ENCODE results near the gene CLTCL1.
A peak's percentile ranks its signal among the peaks of the same experiment; 100 is the strongest.

Gene CLTCL1

DNA sequence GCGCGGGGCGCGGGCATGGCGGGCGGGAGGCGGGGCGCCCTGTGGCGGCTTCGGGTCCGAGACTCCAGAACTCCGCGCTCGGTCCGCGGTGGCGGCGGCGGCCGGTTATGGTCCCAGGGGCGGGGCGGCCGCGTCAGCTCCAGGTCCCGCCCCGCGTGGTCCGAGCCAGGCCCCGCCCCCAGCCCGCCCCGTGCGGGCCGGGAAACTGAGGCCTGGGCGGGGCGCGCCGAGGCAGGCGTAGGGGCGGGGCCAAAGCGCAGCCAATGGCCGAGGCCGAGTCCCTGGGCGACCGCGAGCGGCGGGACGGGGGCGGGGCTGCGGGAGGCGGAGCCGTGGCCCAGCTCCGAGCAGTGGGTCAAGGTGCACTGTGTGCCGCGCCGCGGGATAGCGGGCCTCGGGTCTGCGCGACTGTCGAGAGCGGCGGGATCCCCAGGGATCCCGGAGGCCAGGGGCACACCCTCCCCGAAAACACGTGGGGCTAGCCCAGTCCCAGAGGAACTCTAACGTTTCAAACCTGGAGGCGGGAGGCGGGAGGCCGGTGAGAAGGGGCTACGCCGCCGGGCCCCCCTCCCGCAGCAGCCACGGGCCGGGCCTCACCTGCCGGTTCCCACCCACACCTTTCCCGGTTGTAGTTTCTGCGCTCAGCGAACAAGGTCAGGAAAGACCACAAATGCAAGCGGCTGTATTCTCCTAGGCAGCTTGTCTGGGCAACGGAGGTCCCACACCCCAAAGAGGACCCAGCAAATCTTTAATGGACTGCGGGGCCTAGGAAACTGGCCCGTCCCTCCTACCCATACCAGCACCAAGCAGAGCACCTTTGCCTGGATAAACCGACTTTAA, 112.6 kb downstream of the CLTCL1 start, which contains the start of gene SLC25A1:
Gene SLC25A1, minus strand, starts transcription at position 80 of the 840 bp plus-strand sequence. Its CDS starts 63 bp downstream, at position 17.
- no peaks in the 10 kb centered on the region for H3K9me3 ChIP-seq (ENCODE audit: control insufficient read depth in 5 of 5, low read length in 5 of 5)
- peak within 1 kb of the TSS; percentile 63 to 75 (median 69) for H3K4me3 ChIP-seq (ENCODE audit: low read depth in 1 of 5, low read length in 5 of 5)
- peak within 1 kb of the TSS in 4 of 5 donors; percentile 72 to 85 (median 78) for H3K9ac ChIP-seq (ENCODE audit: low read length in 5 of 5)
- H3K4me1 ChIP-seq (ENCODE audit: control insufficient read depth in 5 of 5, insufficient read depth in 5 of 5, low read length in 5 of 5) = peaks cover 9 to 54% (median 49%) of the 10 kb centered on the region in 5 donors
- peak within 1 kb of the TSS; percentile 86 for H3K27ac ChIP-seq (ENCODE audit: low read depth, low read length)
- no peaks in the 10 kb centered on the region for H3K27me3 ChIP-seq (ENCODE audit: control insufficient read depth in 5 of 5, insufficient read depth in 4 of 5, low read length in 5 of 5)
- peaks cover 0 to 21% (median 10%) of the 10 kb centered on the region in 5 donors for H3K36me3 ChIP-seq (ENCODE audit: control insufficient read depth in 5 of 5, insufficient read depth in 5 of 5, low read length in 5 of 5)

DNA sequence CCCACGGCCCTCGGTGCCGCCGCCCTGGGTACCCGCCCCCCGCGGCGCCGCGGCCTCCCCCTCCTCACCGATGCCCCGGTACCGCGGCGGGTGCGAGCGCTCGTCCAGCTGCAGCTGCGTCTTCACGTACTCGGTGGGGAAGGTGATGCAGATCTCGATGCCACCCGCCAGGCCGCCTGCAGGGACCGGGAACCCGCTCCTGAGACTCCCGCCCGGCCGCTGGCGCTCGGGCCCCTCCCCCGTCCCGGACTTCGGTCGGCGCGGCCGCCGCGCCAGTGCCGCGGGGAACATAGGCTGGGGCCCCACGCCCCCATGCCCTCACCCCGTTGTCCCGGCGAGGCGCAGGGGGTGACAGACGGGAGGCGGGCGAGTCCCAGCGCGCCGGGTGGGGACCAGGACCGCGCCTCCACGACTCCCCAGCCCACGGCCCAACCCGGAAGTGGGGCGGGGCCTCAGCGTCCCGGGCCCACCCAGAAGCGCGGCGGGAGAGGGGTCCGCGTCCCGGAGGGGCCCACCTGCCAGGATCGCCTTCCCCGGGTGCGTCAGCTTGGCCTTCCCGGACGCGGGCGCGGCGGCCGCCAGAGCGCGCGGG, 113.4 kb downstream of the CLTCL1 start:
- Histone ChIP-seq H3K4me3 (ENCODE audit: low read depth in 1 of 5, low read length in 5 of 5) (peak overlapping the region in 4 of 5 donors; percentile 63 to 75 (median 66)), H3K4me1 (ENCODE audit: control insufficient read depth in 5 of 5, insufficient read depth in 5 of 5, low read length in 5 of 5) (peaks cover 15 to 62% (median 56%) of the 10 kb centered on the region in 5 donors), H3K9me3 (ENCODE audit: control insufficient read depth in 5 of 5, low read length in 5 of 5) (no peaks in the 10 kb centered on the region), H3K27me3 (ENCODE audit: control insufficient read depth in 5 of 5, insufficient read depth in 4 of 5, low read length in 5 of 5) (no peaks in the 10 kb centered on the region), H3K9ac (ENCODE audit: low read length in 5 of 5) (peak overlapping the region in 4 of 5 donors; percentile 52 to 76 (median 69)), H3K27ac (ENCODE audit: low read depth, low read length) (peak overlapping the region; percentile 37), H3K36me3 (ENCODE audit: control insufficient read depth in 5 of 5, insufficient read depth in 5 of 5, low read length in 5 of 5) (peaks cover 0 to 18% (median 8%) of the 10 kb centered on the region in 5 donors)

DNA sequence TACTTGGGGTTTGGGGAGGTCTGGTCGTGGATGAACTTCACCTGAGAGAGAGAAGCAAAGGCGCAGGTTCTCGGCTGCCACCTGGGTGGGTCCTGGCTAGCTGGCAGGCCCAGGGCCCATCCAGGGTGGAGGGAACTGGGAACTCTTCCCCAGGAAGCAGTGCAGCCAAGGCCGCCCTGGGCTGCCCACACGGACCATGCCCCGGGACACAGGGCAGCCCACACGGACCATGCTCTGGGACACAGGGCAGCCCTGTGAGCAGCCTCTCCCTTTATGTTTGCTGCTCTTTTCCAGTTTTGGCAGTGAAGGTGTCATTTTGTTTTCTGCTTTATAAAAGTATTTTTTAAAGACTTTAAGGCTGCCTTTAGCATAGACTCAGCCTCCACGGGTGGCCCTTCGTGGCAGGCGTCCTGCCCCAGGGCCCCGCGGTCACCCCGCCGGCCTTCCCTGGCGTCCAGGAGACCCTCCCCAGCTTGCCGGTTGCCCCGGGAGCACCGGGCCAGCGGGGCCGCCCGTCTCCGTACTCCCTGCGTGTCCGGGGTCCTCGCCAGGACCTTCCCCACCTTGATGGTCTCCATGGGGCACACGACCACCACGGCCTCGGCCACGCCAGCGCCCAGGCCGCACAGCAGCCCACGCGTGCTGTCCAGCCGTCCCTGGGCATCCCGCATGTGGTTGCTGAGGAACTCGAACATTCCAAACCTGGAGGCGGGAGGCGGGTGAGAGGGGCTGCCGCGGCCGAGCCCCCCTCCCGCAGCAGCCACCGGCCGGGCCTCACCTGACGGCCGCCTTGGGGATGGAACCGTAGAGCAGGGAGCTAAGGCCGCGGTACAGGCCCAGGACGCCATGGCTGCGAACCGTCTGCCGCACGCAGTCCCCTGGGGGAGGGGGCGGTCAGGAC, 114.1 kb downstream of the CLTCL1 start:
- Histone ChIP-seq H3K27ac (ENCODE audit: low read depth, low read length) (peak overlapping the region; percentile 37), H3K9ac (ENCODE audit: low read length in 5 of 5) (peak overlapping the region in 4 of 5 donors; percentile 52 to 76 (median 69)), H3K4me3 (ENCODE audit: low read depth in 1 of 5, low read length in 5 of 5) (peak overlapping the region in 4 of 5 donors; percentile 63 to 75 (median 66)), H3K27me3 (ENCODE audit: control insufficient read depth in 5 of 5, insufficient read depth in 4 of 5, low read length in 5 of 5) (no peaks in the 10 kb centered on the region), H3K9me3 (ENCODE audit: control insufficient read depth in 5 of 5, low read length in 5 of 5) (no peaks in the 10 kb centered on the region), H3K4me1 (ENCODE audit: control insufficient read depth in 5 of 5, insufficient read depth in 5 of 5, low read length in 5 of 5) (peaks cover 19 to 69% (median 63%) of the 10 kb centered on the region in 5 donors), H3K36me3 (ENCODE audit: control insufficient read depth in 5 of 5, insufficient read depth in 5 of 5, low read length in 5 of 5) (peaks cover 0 to 14% (median 6%) of the 10 kb centered on the region in 5 donors)

DNA sequence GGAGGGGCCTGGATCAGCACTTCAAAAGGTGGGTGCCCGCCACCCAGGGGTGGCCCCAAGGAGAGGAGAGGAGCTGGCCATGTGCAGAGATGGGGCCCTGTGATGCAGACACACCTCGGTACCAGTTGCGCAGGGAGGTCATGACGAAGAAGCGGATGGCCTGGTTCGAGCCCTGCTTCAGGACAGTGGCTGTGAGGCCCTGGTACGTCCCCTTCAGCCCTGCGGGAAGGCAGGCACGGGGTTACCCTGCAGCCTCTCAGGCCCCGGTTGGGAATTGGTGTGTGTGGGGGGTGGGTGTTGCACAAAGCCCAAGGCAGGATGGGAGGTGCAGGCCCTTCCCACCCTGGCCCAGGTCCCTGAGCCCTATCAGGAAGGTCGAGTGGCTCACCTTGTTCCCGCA, 114.8 kb downstream of the CLTCL1 start:
- H3K27ac ChIP-seq (ENCODE audit: low read depth, low read length) = peak overlapping the region; percentile 37
- H3K4me1 ChIP-seq (ENCODE audit: control insufficient read depth in 5 of 5, insufficient read depth in 5 of 5, low read length in 5 of 5) = peaks cover 22 to 76% (median 70%) of the 10 kb centered on the region in 5 donors
- H3K36me3 ChIP-seq (ENCODE audit: control insufficient read depth in 5 of 5, insufficient read depth in 5 of 5, low read length in 5 of 5) = peaks cover 0 to 14% (median 6%) of the 10 kb centered on the region in 5 donors
- H3K9me3 ChIP-seq (ENCODE audit: control insufficient read depth in 5 of 5, low read length in 5 of 5) = no peaks in the 10 kb centered on the region
- peak overlapping the region in 1 of 5 donors; percentile 47 for H3K9ac ChIP-seq (ENCODE audit: low read length in 5 of 5)
- H3K4me3 ChIP-seq (ENCODE audit: low read depth in 1 of 5, low read length in 5 of 5) = no peak overlapping the region
- no peaks in the 10 kb centered on the region for H3K27me3 ChIP-seq (ENCODE audit: control insufficient read depth in 5 of 5, insufficient read depth in 4 of 5, low read length in 5 of 5)

DNA sequence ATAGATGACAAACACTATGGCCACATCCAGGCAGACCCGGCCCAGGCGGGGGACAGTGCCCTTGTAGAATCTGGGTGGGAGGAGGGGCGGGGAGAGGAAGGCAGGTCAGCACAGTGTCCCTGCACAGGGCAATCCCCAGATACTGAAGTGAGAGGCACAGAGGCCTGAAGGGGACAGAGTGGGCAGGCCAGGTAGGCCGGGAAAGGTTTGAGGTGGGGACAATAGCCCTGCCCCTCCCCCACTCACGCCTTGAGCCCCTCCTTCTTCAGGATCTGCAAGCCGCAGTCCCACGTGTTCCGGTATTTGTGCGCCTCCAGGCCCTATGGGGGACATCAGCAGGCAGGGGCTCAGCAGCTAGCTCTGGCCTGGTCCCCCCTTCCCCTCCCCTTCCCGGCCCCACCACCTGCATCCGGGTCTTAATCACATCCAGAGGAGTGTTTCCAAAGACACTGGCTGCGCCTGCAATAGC, 115.3 kb downstream of the CLTCL1 start:
- Histone ChIP-seq H3K9me3 (ENCODE audit: control insufficient read depth in 5 of 5, low read length in 5 of 5) (no peaks in the 10 kb centered on the region), H3K4me1 (ENCODE audit: control insufficient read depth in 5 of 5, insufficient read depth in 5 of 5, low read length in 5 of 5) (peaks cover 22 to 80% (median 71%) of the 10 kb centered on the region in 5 donors), H3K27me3 (ENCODE audit: control insufficient read depth in 5 of 5, insufficient read depth in 4 of 5, low read length in 5 of 5) (no peaks in the 10 kb centered on the region), H3K9ac (ENCODE audit: low read length in 5 of 5) (no peak overlapping the region), H3K36me3 (ENCODE audit: control insufficient read depth in 5 of 5, insufficient read depth in 5 of 5, low read length in 5 of 5) (peaks cover 0 to 14% (median 6%) of the 10 kb centered on the region in 5 donors), H3K4me3 (ENCODE audit: low read depth in 1 of 5, low read length in 5 of 5) (no peak overlapping the region), H3K27ac (ENCODE audit: low read depth, low read length) (peak overlapping the region; percentile 37)

DNA sequence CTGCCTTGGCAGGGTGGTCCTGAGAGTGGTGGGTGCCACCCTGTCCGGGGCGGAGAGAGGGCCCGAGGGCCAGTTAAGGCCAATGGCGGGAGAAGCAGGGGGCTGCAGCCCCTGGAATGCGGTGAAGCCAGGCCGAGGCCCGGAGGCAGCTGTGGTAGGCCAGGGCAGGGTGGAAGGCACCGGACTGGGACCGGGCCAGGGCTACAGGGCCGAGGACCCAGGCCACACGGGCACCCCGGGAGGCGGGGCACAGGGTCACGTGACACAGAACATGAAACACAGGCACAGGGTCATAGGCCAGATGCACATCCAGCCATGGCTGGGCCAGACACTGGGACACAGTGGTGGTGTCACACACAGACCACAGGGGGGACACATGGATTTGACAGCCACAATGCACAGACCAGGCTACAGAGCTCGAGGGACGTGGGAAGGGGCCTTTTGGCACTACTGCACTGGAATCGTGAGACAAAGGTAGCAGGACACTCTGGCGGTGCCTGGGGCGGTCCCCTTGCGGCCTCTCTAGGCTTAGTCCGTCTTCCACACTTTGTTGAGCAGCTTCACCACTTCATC, 115.8 kb downstream of the CLTCL1 start:
- Histone ChIP-seq H3K4me3 (ENCODE audit: low read depth in 1 of 5, low read length in 5 of 5) (no peak overlapping the region), H3K4me1 (ENCODE audit: control insufficient read depth in 5 of 5, insufficient read depth in 5 of 5, low read length in 5 of 5) (peaks cover 24 to 86% (median 76%) of the 10 kb centered on the region in 5 donors), H3K27me3 (ENCODE audit: control insufficient read depth in 5 of 5, insufficient read depth in 4 of 5, low read length in 5 of 5) (no peaks in the 10 kb centered on the region), H3K9ac (ENCODE audit: low read length in 5 of 5) (no peak overlapping the region), H3K27ac (ENCODE audit: low read depth, low read length) (peak overlapping the region; percentile 37), H3K9me3 (ENCODE audit: control insufficient read depth in 5 of 5, low read length in 5 of 5) (no peaks in the 10 kb centered on the region), H3K36me3 (ENCODE audit: control insufficient read depth in 5 of 5, insufficient read depth in 5 of 5, low read length in 5 of 5) (peaks cover 0 to 14% (median 6%) of the 10 kb centered on the region in 5 donors)

DNA sequence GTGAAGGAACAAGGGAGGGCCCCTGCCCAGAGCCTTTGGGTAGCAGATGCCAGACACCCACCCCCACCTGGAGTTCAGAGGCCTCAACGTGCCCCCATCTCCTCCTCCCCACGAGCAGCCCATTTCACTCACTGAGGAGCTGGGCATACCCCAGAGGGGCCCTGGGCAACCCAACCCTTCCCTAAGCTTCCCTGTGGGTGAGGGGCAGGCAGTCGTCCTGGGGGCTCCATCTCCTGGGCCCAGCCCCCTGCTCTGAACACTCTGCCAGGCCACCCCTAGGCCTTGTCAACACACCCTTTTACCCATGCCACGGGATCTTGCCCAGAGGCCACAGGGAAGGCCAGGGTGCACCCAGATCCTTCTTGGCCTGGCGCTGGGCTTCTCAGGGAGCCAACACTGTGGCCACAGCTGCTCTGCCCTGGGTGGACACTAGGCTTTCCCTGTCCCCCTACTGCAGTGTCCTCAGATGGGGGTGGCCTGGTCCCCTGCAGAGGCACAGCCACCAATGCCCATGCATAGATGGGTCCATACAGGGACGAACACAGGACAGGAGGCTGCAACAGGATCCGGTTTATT, 116.4 kb downstream of the CLTCL1 start:
- Histone ChIP-seq H3K27me3 (ENCODE audit: control insufficient read depth in 5 of 5, insufficient read depth in 4 of 5, low read length in 5 of 5) (peaks cover 0 to 2% (median 1%) of the 10 kb centered on the region in 5 donors), H3K9ac (ENCODE audit: low read length in 5 of 5) (no peak overlapping the region), H3K27ac (ENCODE audit: low read depth, low read length) (peak overlapping the region; percentile 82), H3K36me3 (ENCODE audit: control insufficient read depth in 5 of 5, insufficient read depth in 5 of 5, low read length in 5 of 5) (peaks cover 0 to 14% (median 6%) of the 10 kb centered on the region in 5 donors), H3K9me3 (ENCODE audit: control insufficient read depth in 5 of 5, low read length in 5 of 5) (no peaks in the 10 kb centered on the region), H3K4me1 (ENCODE audit: control insufficient read depth in 5 of 5, insufficient read depth in 5 of 5, low read length in 5 of 5) (peaks cover 24 to 89% (median 82%) of the 10 kb centered on the region in 5 donors), H3K4me3 (ENCODE audit: low read depth in 1 of 5, low read length in 5 of 5) (no peak overlapping the region)

DNA sequence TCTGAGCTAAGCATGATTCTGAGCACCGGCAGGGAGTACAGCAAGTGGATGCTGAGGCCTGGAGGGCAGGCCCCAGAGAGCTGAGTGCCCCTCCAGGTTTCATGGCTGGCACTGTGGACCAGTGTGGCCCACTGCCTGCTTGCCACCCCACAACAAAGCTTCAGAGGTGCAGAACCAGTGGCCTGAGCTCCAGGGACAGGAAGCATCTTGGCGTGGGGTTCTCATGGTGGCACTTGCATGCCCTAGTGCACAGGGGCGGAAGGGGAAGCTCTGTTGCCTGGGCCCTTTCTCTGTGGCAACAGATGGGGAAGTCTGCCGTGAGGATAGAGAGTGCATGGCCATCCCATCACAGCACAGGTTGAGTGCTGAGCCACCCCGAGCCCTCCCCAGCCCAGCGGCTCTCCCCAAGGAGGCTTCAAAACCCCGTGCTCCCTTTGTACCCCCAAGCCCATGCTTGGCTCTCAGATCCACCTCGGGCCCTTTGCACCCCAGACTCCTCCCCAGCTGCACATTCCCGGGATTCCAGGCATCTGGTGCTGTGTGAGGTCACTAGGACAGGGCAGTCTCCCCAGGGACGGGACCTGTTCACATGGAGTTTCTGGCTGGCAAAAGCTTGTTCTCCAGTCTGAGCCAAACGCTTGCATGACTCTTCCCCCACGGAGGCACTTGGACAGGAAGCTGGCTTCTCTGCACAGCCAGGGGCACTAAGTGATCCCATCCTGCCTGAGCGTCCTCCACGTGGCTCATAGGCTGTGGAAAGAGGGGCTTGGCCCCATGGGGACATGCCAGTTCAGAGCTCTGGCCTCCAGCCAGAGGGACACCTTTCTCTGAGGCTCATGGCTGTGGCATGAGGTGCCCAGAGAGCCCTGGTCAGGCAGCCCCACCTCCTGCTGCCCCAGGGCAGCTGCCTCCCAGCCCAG, 117.2 kb downstream of the CLTCL1 start:
- Histone ChIP-seq H3K4me1 (ENCODE audit: control insufficient read depth in 5 of 5, insufficient read depth in 5 of 5, low read length in 5 of 5) (peaks cover 24 to 91% (median 86%) of the 10 kb centered on the region in 5 donors), H3K9me3 (ENCODE audit: control insufficient read depth in 5 of 5, low read length in 5 of 5) (no peaks in the 10 kb centered on the region), H3K4me3 (ENCODE audit: low read depth in 1 of 5, low read length in 5 of 5) (peak overlapping the region in 1 of 5 donors; percentile 11), H3K9ac (ENCODE audit: low read length in 5 of 5) (no peak overlapping the region), H3K27me3 (ENCODE audit: control insufficient read depth in 5 of 5, insufficient read depth in 4 of 5, low read length in 5 of 5) (peaks cover 4 to 9% (median 8%) of the 10 kb centered on the region in 5 donors), H3K36me3 (ENCODE audit: control insufficient read depth in 5 of 5, insufficient read depth in 5 of 5, low read length in 5 of 5) (peaks cover 0 to 14% (median 6%) of the 10 kb centered on the region in 5 donors), H3K27ac (ENCODE audit: low read depth, low read length) (peak overlapping the region; percentile 82)

Data from subcutaneous abdominal adipose tissue (tissue), 5 donors.